GM21381 (cell line): ENCODE results near the gene ITGAX.
"Not testable (repeated sequence)": the region's sequence is repeated elsewhere in the genome, so short reads cannot be mapped to it uniquely, and the experiment has no call there.

ENCODE experiments used
- ATAC-seq: cut with Tn5 transposase; IDR thresholded peaks from one replicate; pipeline ENCODE4 v1.9.1; 2021; ENCODE audit warnings: mild to moderate bottlenecking, moderate library complexity; ENCODE audit not compliant: unreplicated experiment

The ITGAX gene

DNA sequence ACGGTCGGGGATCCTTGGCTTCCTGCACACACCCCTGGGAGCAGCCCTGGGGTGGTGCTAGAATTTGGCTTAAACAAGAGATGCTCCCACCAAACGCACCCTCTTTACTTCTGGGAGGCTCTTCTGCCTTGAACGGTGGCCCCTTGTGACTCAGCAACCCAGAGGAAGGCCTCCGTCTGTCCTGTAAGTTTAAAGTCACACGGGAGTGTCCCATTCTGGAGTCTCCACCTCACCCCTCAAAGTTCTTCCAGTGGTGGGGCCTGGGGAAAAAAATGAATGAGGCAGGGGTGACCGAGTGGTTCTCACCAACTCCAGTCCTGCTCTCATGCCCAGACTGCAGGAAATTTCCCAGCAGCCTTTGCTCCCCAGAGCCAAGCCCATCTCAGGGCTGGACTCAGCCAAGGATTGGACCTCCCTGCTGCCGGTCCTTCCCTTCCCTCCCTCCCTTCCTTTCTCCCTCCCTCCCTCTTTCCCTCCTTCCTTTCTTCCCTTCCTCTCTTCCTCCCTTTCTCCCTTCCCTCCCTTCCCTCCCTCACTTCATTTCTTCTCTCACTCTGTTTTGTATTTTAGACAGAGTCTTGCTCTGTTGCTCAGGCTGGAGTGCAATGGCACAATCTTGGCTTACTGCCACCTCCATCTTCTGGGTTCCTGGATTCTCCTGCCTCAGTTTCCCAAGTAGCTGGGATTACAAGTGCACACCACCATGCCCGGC, 49.5 kb downstream of the ITGAX start:
- no peak for ATAC-seq

DNA sequence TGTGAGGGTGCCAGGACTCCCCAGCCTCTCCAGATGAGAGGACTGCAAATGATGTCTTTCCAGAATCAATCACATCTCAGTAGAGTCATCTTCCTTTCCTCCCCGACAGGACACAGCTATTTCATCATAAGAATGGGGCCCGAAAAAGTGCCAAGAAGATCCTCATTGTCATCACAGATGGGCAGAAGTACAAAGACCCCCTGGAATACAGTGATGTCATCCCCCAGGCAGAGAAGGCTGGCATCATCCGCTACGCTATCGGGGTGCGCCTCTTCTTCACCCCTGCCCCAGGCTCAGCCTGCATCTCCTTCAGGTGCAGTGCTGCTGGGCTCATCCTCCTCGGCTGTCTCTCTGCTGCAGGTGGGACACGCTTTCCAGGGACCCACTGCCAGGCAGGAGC, 52.4 kb downstream of the ITGAX start:
- ATAC-seq = no peak

DNA sequence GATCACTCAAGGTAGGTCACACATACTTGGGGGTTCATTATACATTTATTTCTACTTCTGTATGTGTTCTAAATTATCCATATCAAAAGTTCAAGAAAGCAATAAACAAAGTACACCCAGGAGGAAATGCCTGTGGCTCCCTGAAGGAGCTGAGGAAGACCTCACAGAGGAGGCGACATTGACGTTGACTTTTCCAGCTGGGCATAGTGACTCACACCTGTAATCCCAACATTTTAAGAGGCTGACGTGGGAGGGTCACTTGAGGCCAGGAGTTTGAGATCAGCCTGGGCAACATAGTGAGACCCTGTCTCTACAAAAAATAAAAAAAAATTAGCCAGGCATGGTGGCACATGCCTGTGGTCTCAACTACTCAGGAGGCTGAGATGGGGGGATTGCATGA, 54.5 kb downstream of the ITGAX start:
- ATAC-seq = no peak

DNA sequence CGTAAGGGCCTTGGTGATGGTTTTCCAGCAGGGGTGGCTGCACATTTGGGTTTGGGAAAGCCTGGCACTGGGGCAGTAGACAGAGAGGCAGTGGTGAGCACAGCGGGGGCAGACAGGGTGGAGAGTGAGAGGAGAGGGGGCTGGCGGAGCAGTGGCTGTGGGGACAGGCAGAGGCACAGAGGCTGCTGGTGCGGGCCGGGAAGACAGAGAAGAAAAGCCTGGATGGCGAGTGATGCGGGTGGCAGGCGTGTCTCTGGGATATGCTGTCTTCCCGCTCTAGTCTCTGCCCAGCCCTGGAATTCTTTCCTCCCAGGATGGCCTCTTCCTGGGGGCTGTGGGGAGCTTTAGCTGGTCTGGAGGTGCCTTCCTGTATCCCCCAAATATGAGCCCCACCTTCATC, 55.1 kb downstream of the ITGAX start:
- no peak for ATAC-seq

DNA sequence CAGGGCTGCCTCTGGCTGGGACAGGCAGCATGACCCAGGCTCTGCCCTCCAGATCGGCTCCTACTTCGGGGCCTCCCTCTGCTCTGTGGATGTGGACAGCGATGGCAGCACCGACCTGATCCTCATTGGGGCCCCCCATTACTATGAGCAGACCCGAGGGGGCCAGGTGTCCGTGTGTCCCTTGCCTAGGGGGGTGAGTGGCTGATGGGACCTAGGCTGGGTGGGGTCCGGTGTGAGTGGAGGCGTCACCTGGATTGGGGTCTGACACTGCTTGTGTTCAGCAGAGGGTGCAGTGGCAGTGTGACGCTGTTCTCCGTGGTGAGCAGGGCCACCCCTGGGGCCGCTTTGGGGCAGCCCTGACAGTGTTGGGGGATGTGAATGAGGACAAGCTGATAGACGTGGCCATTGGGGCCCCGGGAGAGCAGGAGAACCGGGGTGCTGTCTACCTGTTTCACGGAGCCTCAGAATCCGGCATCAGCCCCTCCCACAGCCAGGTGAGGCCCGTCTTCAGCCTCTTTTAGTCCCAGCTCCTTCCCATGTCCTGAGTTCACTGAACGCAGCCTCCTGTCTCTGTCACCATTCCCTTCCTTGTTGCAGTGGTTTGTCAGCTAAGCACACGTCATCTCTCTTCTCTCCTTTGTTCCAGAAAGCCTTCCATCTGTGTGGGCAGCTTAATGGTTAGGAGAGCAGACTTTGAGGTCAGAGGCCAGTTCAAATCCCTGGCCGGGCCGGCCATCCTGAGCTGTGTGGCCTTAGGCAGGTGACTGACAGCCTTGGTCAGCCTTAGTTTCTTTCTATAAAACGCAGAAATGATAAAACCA, 56.3 kb downstream of the ITGAX start:
- ATAC-seq = no peak

DNA sequence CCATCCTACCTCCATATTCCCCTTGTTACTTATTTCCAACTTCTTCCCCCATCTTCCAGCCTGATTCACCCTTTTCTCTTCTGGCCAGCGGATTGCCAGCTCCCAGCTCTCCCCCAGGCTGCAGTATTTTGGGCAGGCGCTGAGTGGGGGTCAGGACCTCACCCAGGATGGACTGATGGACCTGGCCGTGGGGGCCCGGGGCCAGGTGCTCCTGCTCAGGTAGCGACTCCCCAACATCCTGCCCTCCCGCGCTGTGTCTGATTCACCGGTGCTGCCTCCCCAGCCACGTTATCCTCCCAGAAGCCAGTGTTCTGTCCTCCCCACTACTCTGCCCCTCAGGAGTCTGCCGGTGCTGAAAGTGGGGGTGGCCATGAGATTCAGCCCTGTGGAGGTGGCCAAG, 57.8 kb downstream of the ITGAX start:
- ATAC-seq = no peak

DNA sequence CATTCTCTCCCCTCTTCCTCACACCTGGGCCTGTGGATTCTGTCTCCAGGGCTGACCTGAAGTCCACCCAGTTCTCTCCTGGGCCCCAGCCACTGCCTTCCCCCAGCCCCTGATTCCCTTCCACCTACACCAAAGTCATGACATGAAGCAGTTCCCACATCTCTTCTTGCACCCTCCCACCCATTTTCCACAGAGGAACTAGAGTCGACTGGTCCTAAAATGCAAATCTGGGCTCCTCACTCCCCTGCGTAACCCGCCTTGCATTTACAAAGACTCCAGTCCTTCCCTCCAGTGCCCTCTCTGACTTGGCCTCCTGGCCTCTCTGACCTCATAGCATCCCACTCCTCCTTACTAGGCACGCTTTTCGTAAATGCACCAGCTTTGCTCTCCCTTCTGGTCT, 58.4 kb downstream of the ITGAX start:
- no peak for ATAC-seq

DNA sequence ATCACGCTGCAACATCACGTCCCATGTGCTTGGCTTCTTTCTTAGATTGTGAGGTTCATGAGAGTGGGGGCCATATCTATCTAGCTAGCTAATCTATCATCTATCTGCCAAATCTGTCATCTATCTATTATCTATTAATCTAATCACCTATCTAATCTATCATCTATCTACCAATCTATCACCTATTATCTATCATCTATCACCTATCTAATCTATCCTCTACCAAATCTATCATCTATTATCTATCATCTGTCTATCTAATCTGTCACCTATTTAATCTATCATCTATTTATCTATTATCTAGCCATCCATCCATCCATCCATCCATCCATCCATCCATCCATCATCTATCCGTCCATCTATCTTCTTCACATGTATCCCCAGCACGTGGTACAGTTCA, 59.0 kb downstream of the ITGAX start:
- no peak for ATAC-seq

DNA sequence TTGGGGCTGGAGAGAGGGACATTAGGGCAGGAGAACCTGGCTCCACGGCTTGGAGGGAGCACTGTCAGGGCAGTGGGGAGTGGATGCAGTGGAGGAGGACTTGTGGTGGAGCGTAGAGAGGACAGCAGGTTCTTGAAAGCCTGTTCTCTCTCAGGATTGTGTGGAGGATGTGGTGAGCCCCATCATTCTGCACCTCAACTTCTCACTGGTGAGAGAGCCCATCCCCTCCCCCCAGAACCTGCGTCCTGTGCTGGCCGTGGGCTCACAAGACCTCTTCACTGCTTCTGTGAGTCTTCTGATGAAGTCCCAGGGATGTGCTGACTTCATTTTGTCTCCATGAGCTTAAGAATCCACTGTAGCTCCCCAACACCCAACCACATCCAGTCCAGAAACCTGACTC, 59.7 kb downstream of the ITGAX start:
- ATAC-seq = no peak

DNA sequence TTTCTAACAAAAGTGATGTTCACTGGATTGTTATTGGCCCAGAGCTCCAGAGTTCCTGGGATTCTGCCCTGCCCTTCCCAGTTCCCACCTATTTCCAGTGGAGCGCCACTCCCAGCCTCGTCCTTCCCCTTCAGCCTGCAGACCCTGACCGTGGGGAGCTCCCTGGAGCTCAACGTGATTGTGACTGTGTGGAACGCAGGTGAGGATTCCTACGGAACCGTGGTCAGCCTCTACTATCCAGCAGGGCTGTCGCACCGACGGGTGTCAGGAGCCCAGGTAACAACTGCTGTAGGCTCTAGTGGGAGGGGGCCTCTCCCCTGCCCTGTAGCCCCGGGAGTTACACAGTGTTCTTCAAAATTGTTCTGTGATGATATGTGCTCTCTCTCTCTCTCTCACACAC, 61.4 kb downstream of the ITGAX start:
- ATAC-seq = no peak

DNA sequence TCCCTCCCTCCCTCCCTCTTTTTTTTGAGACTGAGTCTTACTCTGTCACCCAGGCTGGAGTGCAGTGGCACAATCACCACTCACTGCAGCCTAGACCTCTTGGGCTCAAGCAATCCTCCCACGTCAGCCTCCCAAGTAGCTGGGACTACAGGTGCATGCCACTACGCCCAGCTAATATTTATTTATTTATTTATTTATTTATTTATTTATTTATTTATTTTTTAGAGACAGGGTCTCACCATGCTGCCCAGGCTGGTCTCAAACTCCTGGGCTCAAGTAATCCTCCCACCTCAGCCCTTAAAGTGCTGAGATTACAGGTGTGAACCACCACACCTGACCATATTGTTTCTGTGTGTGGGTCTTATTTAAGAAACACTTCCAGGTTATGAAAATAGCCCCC, 62.1 kb downstream of the ITGAX start:
- ATAC-seq = not testable (repeated sequence)

DNA sequence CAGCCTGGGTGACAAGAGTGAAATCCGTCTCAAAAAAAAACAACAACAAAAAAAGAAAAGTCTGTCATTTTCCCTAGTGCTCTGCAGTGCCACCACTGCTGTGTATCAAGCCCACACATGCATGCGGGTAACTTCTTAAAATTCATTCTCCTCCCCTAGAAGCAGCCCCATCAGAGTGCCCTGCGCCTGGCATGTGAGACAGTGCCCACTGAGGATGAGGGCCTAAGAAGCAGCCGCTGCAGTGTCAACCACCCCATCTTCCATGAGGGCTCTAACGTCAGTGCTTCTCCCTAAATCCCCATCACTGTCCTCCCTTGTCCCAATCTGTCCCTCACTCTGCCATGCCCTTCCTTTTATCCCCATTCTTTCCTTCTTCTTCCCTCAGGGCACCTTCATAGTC, 62.9 kb downstream of the ITGAX start:
- no peak for ATAC-seq

DNA sequence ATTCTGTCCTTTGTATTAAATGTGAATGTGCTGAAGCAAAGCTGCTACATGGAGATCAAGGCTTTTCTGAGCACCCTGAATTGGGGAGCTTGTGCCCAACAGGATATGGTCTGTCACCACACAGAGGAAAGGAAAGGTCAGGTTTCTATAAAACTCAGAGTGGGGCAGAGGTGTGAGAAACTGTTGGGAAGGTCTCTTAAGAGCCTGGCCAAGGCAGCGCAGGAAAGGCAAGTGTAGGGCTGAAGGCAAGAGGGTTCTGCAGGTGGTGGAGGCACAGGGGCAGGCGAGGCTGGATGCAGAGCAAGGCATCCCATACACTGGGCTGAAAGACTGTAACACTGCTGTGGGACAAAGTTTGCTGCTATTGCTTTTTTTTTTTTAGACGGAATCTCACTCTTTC, 65.1 kb downstream of the ITGAX start:
- ATAC-seq = no peak

DNA sequence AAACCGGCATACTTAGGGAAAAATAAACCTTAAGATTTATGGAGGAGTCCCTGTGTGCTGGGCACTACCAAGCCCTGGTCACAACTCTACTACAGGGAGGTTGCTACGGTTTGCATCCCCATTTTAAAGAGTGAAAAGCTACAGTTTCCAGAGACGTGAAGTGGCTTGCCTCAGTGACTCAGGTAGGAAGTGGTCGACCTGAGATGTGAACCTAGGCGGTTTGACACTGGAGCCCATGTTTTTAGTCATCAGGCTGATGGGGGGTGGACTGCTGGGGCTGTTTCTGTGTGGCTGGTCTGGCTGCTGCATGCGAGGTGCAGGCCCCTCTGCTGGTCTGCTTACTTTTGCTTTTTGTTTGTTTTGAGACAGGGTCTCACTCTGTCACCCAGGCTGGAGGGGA, 66.6 kb downstream of the ITGAX start:
- no peak for ATAC-seq

DNA sequence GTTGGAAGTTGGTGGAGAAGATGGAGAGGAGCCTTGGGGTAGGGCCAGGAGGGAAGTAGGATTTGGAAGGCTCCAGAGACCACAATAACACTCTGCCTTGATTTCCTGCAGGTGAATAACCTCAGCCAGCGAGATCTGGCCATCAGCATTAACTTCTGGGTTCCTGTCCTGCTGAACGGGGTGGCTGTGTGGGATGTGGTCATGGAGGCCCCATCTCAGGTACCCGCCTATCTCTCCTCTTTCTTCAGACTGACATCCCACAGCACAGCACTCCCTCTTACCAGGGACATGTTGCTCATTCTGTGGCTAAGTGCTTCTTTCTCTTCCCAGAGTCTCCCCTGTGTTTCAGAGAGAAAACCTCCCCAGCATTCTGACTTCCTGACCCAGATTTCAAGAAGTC, 68.3 kb downstream of the ITGAX start:
- no peak for ATAC-seq

DNA sequence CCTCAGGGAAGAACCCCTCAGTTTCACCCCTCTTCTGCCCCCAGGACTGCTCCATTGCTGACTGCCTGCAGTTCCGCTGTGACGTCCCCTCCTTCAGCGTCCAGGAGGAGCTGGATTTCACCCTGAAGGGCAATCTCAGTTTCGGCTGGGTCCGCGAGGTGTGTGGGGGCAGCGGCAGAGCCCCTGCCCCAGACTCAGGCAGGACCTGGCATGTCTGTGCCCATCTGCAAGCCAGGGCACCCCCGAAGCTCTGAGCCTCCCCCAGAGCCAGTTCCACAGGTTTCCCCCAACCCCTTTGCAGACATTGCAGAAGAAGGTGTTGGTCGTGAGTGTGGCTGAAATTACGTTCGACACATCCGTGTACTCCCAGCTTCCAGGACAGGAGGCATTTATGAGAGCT, 68.8 kb downstream of the ITGAX start:
- no peak for ATAC-seq

DNA sequence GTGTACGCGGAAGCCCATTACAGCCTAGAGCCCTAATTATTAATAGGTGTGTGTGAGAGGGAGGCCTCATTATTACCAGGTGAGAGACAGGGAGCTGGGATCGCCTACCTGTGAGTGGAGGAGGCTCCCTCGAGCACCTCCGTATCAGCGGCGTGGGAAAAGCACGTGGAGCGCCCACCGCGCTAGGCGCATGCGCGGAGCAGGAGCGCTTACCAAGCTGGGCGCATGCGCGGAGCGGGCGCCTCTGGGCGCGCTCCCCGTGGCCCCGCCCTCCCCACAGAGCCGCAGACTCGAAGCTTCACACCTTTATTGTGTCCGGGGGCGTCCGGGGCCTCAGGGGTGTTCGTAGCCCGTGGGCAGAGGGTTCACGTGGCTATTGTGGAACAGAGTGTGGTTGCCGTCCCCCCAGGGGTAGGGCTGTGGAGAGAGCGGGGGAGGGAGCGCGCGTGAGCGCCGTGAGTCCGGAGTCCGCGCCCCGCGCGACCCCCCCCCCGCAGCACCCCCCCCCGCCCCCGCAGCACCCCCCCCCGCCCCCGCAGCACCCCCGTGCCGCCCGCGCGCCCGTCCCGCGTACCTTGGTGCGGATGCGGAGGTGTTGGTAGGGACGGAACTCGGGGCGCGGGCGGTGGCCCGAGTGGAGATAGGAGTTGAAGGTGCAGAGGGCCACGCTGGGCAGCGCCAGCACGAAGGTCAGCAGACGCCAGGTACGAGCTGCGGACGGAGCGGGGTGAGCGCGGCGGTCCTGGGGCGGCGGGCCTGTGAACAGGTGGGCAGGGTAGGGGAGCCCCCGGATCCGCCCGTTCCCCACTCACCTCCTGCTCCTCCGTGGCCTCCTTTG, 72.7 kb downstream of the ITGAX start:
- no peak for ATAC-seq

DNA sequence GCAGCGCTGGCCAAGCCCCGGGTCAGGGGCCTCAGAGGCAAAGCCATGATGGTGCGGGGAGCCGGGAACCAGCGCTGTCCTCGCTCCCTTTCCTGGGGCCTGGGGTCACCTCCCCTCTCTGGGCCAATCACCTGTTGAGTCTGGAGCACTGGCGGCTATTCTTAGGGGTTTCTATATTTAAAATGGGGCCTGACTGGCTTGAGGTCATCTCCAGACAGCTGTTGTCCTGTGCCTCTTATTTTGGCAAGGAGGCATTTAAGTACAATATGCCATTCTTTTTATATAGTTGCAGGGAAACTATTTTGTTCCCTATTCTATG, 73.3 kb downstream of the ITGAX start, which contains the start of gene COX6A2:
COX6A2 (minus strand) TSS at position 82 of the 319 bp plus-strand sequence; CDS start at position 47, 35 bp downstream.
- ATAC-seq = no peak

DNA sequence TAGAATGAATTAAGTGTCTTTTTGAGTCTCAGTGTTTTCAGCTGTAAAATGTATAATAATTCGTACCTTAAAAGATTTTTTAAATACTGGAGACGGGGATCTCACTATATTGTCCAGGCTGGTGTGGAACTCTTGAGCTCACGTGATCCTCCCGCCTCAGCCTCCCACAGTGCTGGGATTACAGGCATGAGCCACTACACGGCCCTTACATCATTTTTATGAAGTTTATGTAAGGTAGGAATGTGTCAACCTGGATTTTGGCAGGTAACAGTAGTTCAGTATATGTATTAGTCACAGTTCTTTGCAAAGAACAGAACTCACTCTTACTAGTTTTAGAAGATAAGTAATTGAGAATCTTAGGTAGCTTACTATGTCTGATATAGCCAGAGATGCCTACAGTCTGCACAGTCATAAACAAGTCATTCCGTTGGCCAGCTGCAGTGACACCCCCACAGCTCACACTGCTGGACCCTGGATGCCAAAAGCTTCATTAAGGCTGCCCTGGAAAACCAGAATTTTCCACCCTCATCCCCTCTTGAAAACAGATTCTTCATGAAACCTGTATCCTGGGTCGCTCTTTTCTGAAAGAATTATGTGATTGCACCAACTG, 73.8 kb downstream of the ITGAX start:
- no peak for ATAC-seq

DNA sequence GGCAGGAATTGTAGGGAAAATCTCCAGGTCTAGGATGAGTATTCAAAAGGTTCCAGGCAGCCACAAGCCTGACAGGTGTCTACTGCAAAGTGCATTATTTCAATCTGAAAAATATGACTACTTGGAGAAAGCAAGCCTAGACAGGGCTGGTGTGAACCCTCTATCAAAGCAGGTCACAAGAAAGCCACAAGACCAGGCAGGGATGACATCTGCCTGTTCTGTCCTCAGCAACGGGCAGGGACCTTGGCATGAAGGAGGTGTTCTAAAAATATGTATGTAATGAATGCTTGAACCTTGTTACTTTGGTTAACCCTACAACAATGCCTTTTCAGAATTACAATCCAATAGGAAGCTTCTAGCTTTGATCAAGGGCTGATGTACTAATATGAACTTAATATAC, 74.3 kb downstream of the ITGAX start:
- ATAC-seq = no peak

DNA sequence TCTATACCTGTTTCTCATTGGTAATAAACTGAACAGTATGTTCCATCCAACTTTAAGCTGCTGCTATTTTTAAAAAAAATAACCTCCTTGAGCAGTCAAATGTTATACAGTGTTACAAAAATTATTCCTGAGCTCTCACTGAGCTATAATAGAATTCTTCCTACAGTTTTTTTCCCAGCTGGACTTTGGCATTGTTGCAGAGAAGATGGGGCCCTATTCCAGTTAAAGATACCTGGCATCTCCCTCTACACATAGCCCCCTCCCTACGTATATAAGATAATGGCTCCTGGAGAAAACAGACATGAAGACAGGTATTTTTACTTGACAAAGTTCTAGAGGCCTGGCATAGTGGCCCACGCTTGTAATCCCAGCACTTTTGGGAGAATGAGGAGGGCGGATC, 74.8 kb downstream of the ITGAX start:
- no peak for ATAC-seq
